GM19324 (cell line): ENCODE data around the gene TLX3.
"Not testable (repeated sequence)": the region's sequence is repeated elsewhere in the genome, so short reads cannot be mapped to it uniquely, and the experiment has no call there.

Source experiments
- ATAC-seq: cut with Tn5 transposase; IDR thresholded peaks from one replicate; pipeline ENCODE4 v1.9.1; 2021; ENCODE audit warnings: mild to moderate bottlenecking, moderate library complexity; ENCODE audit not compliant: unreplicated experiment, low FRiP score

Gene TLX3

GRCh38 chr5:171322527-171322926, 13.5 kb downstream of the TLX3 start:
- no peak for ATAC-seq

- ATAC-seq = no peak
These were observed 14.0 kb downstream of the TLX3 start for GRCh38 chr5:171323007-171323406.

GRCh38 chr5:171323806-171324632, 15.0 kb downstream of the TLX3 start:
- no peak for ATAC-seq

- ATAC-seq = no peak
These were observed 21.0 kb downstream of the TLX3 start for GRCh38 chr5:171330021-171330420.

- no peak for ATAC-seq
These were observed 26.6 kb downstream of the TLX3 start for GRCh38 chr5:171335616-171336015.

GRCh38 chr5:171336521-171337209, 27.6 kb downstream of the TLX3 start:
- ATAC-seq = no peak

GRCh38 chr5:171337210-171337569, 28.1 kb downstream of the TLX3 start:
- ATAC-seq = no peak

- no peak for ATAC-seq
These were observed 31.0 kb downstream of the TLX3 start for GRCh38 chr5:171340042-171340441.

- ATAC-seq = no peak
These were observed 31.4 kb downstream of the TLX3 start for GRCh38 chr5:171340491-171340890.

GRCh38 chr5:171342362-171343111, 33.5 kb downstream of the TLX3 start:
- ATAC-seq = no peak

GRCh38 chr5:171344936-171345608, 36.0 kb downstream of the TLX3 start:
- ATAC-seq = no peak

- no peak for ATAC-seq
These were observed 42.6 kb downstream of the TLX3 start for GRCh38 chr5:171351536-171352073.

GRCh38 chr5:171355302-171355724, 46.3 kb downstream of the TLX3 start:
- peak; percentile 88 for ATAC-seq

GRCh38 chr5:171357843-171358242, 48.8 kb downstream of the TLX3 start:
- ATAC-seq = no peak

- not testable (repeated sequence) for ATAC-seq
These were observed 52.1 kb downstream of the TLX3 start for GRCh38 chr5:171361151-171361550.
